Large intestine (tissue), 3 donors: ENCODE results near the gene YTHDC2. TPM values are rescaled to one million over a fixed set of nuclear protein-coding genes. Genes with fewer than 3 reads are reported as not detected.
A peak's percentile ranks its signal among the peaks of the same experiment; 100 is the strongest.

Source experiments
- DNase-seq, 2 donors: peaks; one replicate each; pipeline versions ENCODE4 v3.0.0 to v3.0.0-alpha.2; 2013
- H3K27ac ChIP-seq: one replicate; pipeline ENCODE4 v1.5.1; 2013; ENCODE audit warnings: low read length
- H3K27me3 ChIP-seq: 2 replicates; pipeline ENCODE4 v1.6.1; 2013; ENCODE audit warnings: low read length; ENCODE audit not compliant: control insufficient read depth, insufficient read depth
- H3K36me3 ChIP-seq: 2 replicates; pipeline ENCODE4 v1.6.1; 2013; ENCODE audit warnings: low read length; ENCODE audit not compliant: control insufficient read depth, insufficient read depth
- H3K4me1 ChIP-seq: one replicate; pipeline ENCODE4 v1.6.1; 2013; ENCODE audit warnings: low read length; ENCODE audit not compliant: control insufficient read depth, insufficient read depth
- H3K4me3 ChIP-seq: one replicate; pipeline ENCODE4 v1.5.1; 2013; ENCODE audit warnings: low read length
- H3K9me3 ChIP-seq: one replicate; pipeline ENCODE4 v1.6.1; 2013; ENCODE audit warnings: mild to moderate bottlenecking, low read depth, low read length, moderate library complexity; ENCODE audit not compliant: control insufficient read depth
- WGBS: methylation state at CpG from one replicate; pipeline ENCODE4 v1.1.5; 2013; ENCODE audit warnings: low lambda C conversion rate; ENCODE audit not compliant: insufficient coverage; 5-methylcytosine and 5-hydroxymethylcytosine counted together
- polyA plus RNA-seq: library from polyadenylated mRNA; unstranded; fragments of 120-200 nt; gene quantifications from one replicate; pipeline ENCODE4 v1.2.1, GENCODE V29; 2013

Gene YTHDC2
- polyA plus RNA-seq, 1 donor, result 30.9 TPM

- 86% methylated on average over 1 of the region's 4 CpGs for WGBS
- no peak overlapping the region for H3K27ac ChIP-seq
Observed at GRCh38 chr5:113518884-113519283, 5.4 kb downstream of the YTHDC2 start.

GRCh38 chr5:113519412-113519811 lies 5.9 kb downstream of the YTHDC2 start:
- Histone ChIP-seq H3K27me3 (no peaks in the 10 kb centered on the region), H3K36me3 (peaks cover 15% of the 10 kb centered on the region), H3K9me3 (no peaks in the 10 kb centered on the region), H3K4me3 (no peak overlapping the region), H3K4me1 (peaks cover 4% of the 10 kb centered on the region), H3K27ac (no peak overlapping the region)
- DNase-seq, result no peak
- WGBS, result 70% methylated on average over 2 of the region's 2 CpGs

More at GRCh38 chr5:113518884-113519283, 5.4 kb downstream of the YTHDC2 start:
- no peak for DNase-seq
- Histone ChIP-seq H3K9me3 (no peaks in the 10 kb centered on the region), H3K4me3 (no peak overlapping the region), H3K27me3 (no peaks in the 10 kb centered on the region), H3K36me3 (peaks cover 15% of the 10 kb centered on the region), H3K4me1 (peaks cover 5% of the 10 kb centered on the region)

DNA sequence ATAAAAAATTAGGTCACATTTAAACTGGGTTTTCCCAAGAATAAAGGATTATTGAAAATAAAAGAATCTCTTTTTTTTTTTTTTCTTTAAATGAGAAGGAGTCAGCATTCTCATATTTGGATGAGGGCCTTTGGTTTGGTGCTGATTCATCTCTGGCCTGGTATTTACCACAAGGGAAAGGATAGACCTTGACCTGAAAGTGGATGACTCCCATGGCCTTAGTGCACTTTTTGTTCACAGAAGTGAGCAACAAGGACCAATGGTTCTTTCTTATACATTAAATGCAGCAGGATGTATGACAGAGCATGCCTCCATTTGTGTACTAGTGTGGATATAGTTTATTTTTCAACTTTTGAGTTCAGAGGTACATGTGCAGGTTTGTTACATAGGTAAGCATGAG lies 6.9 kb downstream of the YTHDC2 start:
- Histone ChIP-seq H3K27ac (no peak overlapping the region), H3K27me3 (no peaks in the 10 kb centered on the region), H3K4me3 (no peak overlapping the region), H3K9me3 (no peaks in the 10 kb centered on the region), H3K4me1 (no peaks in the 10 kb centered on the region), H3K36me3 (peaks cover 17% of the 10 kb centered on the region)
- no peak for DNase-seq

DNA sequence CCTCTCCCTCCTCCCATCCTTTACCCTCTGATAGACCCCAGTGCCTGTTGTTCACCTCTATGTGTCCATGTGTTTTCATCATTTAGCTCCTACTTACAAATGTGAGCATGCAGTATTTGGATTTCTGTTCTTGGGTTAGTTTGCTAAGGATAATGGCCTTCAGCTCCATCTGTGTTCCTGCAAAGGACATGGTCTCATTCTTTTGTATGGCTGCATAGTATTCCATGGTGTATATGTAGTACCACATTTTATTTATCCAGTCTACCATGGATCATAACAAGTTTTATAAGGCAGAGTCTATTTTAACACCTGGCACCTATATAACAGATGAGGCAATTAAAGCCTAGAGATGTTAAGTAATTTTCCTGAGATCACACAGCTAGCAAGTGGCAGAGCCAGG lies 7.4 kb downstream of the YTHDC2 start:
- H3K27ac ChIP-seq, result no peak overlapping the region
- no peak for DNase-seq
- H3K36me3 ChIP-seq, result peaks cover 18% of the 10 kb centered on the region
- no peaks in the 10 kb centered on the region for H3K9me3 ChIP-seq
- H3K4me1 ChIP-seq, result no peaks in the 10 kb centered on the region
- no peaks in the 10 kb centered on the region for H3K27me3 ChIP-seq
- no peak overlapping the region for H3K4me3 ChIP-seq

- Histone ChIP-seq H3K27ac (no peak overlapping the region), H3K4me3 (no peak overlapping the region), H3K36me3 (peaks cover 13% of the 10 kb centered on the region), H3K9me3 (no peaks in the 10 kb centered on the region), H3K27me3 (no peaks in the 10 kb centered on the region), H3K4me1 (no peaks in the 10 kb centered on the region)
- 100% methylated on average over 1 of the region's 2 CpGs for WGBS
- DNase-seq, result no peak
Observed at GRCh38 chr5:113523168-113523567, 9.7 kb downstream of the YTHDC2 start.

- no peak for DNase-seq
- H3K36me3 ChIP-seq, result peaks cover 10% of the 10 kb centered on the region
- no peaks in the 10 kb centered on the region for H3K27me3 ChIP-seq
- H3K27ac ChIP-seq, result no peak overlapping the region
- no peaks in the 10 kb centered on the region for H3K4me1 ChIP-seq
- H3K9me3 ChIP-seq, result peaks cover under 1% of the 10 kb centered on the region
- WGBS, result 86% methylated on average over 1 of the region's 2 CpGs
- H3K4me3 ChIP-seq, result no peak overlapping the region
Observed at GRCh38 chr5:113524927-113525326, 11.4 kb downstream of the YTHDC2 start.

DNA sequence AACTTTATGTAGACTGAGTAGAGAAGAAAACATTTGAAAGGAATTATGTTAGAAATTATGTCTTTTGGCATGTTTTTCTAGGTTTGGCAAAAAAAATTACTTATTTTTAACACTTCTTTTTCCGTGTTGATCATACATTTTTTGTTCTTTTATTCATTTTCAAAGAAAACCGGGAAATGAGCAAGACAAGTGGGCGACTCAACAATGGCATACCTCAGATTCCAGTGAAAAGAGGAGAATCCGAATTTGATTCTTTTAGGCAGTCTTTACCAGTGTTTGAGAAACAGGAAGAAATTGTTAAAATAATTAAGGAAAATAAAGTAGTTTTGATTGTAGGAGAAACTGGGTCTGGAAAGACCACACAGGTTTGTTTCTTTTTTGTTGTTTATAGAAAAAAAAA lies 12.9 kb downstream of the YTHDC2 start:
- peaks cover 3% of the 10 kb centered on the region for H3K9me3 ChIP-seq
- no peak overlapping the region for H3K27ac ChIP-seq
- WGBS, result 94% methylated on average over 4 of the region's 4 CpGs
- H3K4me3 ChIP-seq, result no peak overlapping the region
- no peak for DNase-seq
- no peaks in the 10 kb centered on the region for H3K27me3 ChIP-seq
- H3K36me3 ChIP-seq, result peaks cover 10% of the 10 kb centered on the region
- no peaks in the 10 kb centered on the region for H3K4me1 ChIP-seq

DNA sequence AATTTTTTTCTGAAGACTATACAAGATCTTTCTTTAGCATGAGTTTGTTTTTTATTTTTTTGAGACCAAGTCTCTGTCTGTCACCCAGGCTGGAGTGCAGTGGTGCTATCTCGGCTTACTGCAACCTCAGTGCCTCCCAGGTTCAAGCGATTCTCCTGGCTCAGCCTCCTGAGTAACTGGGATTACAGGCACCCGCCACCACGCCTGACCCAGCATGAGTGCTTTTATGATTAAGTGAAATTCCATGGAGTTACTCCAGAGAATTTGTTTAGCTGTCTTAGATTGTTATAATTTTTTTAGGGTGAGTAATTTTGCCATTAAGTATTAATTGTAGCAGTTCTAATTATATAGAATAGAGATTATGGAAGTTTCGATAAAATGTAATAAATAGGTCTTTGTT lies 14.3 kb downstream of the YTHDC2 start:
- Histone ChIP-seq H3K4me1 (no peaks in the 10 kb centered on the region), H3K27ac (no peak overlapping the region), H3K9me3 (peaks cover 3% of the 10 kb centered on the region), H3K36me3 (peaks cover 10% of the 10 kb centered on the region), H3K4me3 (no peak overlapping the region), H3K27me3 (no peaks in the 10 kb centered on the region)
- DNase-seq, result no peak
- 100% methylated on average over 1 of the region's 5 CpGs for WGBS

DNA sequence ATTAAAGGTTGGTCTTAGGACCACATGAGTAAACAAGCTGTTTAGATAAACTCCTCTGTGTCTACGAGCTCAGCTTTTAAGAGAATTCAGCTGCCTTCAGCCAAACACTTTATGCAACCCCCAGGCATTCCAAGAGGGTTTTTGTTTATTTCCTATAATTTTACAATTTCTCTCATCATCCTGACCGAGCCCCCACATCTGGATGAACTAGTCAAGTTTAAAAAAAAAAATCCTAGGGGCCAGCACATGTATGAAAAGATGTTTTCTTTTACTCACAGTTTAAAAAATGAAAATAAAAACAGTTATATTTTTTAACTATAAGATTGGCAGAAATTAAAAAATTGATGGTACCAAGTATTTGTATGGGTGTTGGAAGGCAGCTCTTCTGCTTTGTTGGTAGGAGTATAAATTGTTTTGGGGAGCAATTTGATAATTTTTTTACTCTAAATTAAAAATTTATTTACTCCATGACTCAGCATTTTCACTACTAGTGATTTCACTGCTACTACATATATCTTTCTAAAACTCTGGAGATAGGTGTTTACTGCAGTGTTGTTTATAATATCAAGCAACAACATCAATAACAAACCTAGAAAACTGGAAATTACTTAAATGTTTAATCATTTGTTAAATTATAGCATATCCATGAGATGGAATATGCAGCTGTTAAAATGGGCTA lies 18.1 kb downstream of the YTHDC2 start:
- DNase-seq, result no peak
- H3K9me3 ChIP-seq, result peaks cover 3% of the 10 kb centered on the region
- WGBS, result 83% methylated on average over 1 of the region's 2 CpGs
- H3K27ac ChIP-seq, result no peak overlapping the region
- no peaks in the 10 kb centered on the region for H3K4me1 ChIP-seq
- no peaks in the 10 kb centered on the region for H3K27me3 ChIP-seq
- H3K4me3 ChIP-seq, result no peak overlapping the region
- peaks cover 22% of the 10 kb centered on the region for H3K36me3 ChIP-seq

- Histone ChIP-seq H3K9me3 (no peaks in the 10 kb centered on the region), H3K27me3 (no peaks in the 10 kb centered on the region), H3K36me3 (peaks cover 27% of the 10 kb centered on the region), H3K4me1 (no peaks in the 10 kb centered on the region), H3K27ac (no peak overlapping the region), H3K4me3 (no peak overlapping the region)
- no peak for DNase-seq
- 100% methylated on average over 2 of the region's 2 CpGs for WGBS
Observed at GRCh38 chr5:113538313-113538712, 24.8 kb downstream of the YTHDC2 start.

GRCh38 chr5:113546703-113547183 lies 33.2 kb downstream of the YTHDC2 start:
- Histone ChIP-seq H3K4me3 (no peak overlapping the region), H3K4me1 (no peaks in the 10 kb centered on the region), H3K36me3 (peaks cover 30% of the 10 kb centered on the region), H3K27me3 (no peaks in the 10 kb centered on the region), H3K9me3 (no peaks in the 10 kb centered on the region), H3K27ac (no peak overlapping the region)
- no CpG with 5 or more reads among the region's 3 CpGs for WGBS
- DNase-seq, result peak; percentile 1 to 7
